ENCODE results near the gene LMBR1L. TPM values are rescaled to one million over a fixed set of nuclear protein-coding genes. Genes with fewer than 3 reads are reported as not detected.
A peak's percentile ranks its signal among the peaks of the same experiment; 100 is the strongest.

LMBR1L gene
- total and polyA plus RNA-seq, 8 donors: 12.9 to 76.5 (median 22.7) TPM

DNA sequence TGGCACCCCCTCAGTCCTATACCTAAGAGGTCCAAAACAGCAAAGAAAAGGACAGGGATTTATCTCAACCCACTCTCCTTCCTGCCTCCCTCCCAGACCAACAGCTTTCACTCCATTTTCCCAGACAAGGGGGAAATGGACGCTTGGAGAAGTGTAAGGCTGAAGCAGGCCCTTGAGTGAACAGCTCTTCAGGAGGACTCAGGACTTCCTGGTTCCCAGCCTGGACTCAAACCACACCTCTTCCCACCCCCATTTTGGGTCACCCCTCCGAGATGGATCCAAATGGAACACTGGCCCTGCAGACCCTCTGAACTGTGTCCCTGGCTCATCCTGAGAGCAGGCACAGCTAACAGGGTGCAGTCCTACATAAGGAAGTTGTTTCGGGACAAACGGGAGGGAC lies 52.8 kb downstream of the LMBR1L start:
- ATAC-seq: no peak
- 0 to 4% methylated on average over 4 of the region's 4 CpGs for WGBS, 2 donors

DNA sequence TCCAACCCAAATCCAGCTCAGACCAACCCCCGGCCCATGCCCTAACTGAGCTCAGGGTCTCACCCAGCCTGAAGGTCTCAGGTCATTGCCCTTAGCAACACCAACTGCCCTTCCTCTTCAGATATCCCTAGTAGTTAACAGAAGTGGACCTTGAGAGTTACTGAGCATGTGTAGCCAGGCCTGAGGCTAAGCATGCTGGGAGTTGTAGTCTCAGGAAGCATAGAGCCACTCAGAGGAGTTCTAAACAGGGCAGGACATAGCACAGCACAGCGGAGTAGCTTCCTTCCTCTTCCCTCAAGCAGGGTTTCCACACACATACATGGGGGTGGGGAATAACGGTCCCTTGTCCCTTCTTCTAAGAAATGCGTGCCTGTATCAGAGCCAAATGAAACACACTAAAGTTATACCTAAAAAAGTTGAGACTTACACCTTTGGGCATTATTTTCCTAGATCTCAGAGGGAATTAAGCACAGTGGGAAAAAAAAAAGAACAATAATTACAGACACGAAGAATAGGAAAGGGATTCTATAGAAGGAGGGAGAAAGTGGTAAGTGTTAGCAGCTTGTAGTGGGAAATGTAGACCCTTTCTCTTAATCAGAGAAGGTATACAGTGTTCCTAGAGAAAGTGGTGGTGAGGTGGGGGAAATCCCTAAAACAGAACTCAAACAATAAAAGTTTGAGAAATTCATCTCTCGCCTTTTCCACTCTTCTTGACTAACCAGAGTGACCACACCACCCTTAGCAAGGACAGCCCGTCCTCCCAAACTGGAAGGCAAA lies 54.5 kb downstream of the LMBR1L start:
- 45 to 52% methylated on average over 7 of the region's 7 CpGs for WGBS, 2 donors
- ATAC-seq (peak; percentile 25 to 54 (median 50)), DNase-seq (peak in 4 of 6 donors; percentile 21 to 61 (median 52)), FAIRE-seq (no peak)
- peaks cover 9 to 35% (median 29%) of the 10 kb centered on the region in 3 donors for H3K4me1 ChIP-seq
- no peaks in the 10 kb centered on the region for H3K9me3 ChIP-seq
- peaks cover 2 to 28% (median 12%) of the 10 kb centered on the region in 3 donors for H3K36me3 ChIP-seq
- TF ChIP-seq, protein P1, sequence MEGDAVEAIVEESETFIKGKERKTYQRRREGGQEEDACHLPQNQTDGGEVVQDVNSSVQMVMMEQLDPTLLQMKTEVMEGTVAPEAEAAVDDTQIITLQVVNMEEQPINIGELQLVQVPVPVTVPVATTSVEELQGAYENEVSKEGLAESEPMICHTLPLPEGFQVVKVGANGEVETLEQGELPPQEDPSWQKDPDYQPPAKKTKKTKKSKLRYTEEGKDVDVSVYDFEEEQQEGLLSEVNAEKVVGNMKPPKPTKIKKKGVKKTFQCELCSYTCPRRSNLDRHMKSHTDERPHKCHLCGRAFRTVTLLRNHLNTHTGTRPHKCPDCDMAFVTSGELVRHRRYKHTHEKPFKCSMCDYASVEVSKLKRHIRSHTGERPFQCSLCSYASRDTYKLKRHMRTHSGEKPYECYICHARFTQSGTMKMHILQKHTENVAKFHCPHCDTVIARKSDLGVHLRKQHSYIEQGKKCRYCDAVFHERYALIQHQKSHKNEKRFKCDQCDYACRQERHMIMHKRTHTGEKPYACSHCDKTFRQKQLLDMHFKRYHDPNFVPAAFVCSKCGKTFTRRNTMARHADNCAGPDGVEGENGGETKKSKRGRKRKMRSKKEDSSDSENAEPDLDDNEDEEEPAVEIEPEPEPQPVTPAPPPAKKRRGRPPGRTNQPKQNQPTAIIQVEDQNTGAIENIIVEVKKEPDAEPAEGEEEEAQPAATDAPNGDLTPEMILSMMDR (IDR thresholded peaks at IDR 0.05): no peak
- no peak overlapping the region for H3K27ac ChIP-seq
- H3K4me3 ChIP-seq: peak overlapping the region in 1 of 4 donors; percentile 95
- no peaks in the 10 kb centered on the region for H3K27me3 ChIP-seq
- intact Hi-C loops (cut with DNase I): no loop called here

More for the DNA sequence above, 52.8 kb downstream of the LMBR1L start:
- no peaks in the 10 kb centered on the region for H3K9me3 ChIP-seq
- H3K27me3 ChIP-seq: no peaks in the 10 kb centered on the region
- H3K4me1 ChIP-seq: peaks cover 9 to 35% (median 29%) of the 10 kb centered on the region in 3 donors
- DNase-seq: peak in 1 of 6 donors; percentile 46
- H3K27ac ChIP-seq: no peak overlapping the region
- H3K4me3 ChIP-seq: peak overlapping the region; percentile 93 to 99 (median 95)
- TF ChIP-seq, protein P1 (IDR thresholded peaks at IDR 0.05): no peak
- H3K36me3 ChIP-seq: peaks cover 0 to 11% (median 6%) of the 10 kb centered on the region in 3 donors
- FAIRE-seq: no peak
- intact Hi-C loops (cut with DNase I): no loop called here

GRCh38 chr12:49055092-49055491 lies 55.6 kb downstream of the LMBR1L start:
- H3K27ac ChIP-seq: no peak overlapping the region
- no peak for ATAC-seq
- WGBS, 2 donors: 18 to 27% methylated on average over 4 of the region's 4 CpGs

DNA sequence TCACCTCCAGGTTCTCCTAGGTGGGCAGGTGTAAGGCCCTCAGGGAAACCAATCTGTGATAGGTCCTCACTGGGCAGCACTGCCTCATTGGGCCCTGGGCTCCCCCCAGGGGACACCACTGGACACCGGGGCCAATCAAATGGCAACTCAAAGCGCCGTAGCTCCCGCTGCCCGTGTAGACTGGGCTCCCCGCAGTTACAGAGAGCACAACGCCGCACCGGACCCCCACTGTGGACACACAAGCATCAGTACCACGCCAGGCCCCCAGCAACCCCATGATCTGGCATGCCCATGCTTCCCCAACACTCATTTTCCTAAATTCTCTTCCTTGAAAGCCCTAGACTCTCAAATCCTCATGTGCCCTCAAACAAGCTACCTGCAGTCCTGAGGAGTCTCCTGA lies 56.1 kb downstream of the LMBR1L start:
- ATAC-seq (no peak), FAIRE-seq (no peak), DNase-seq (peak in 1 of 6 donors; percentile 39)
- H3K9me3 ChIP-seq: no peaks in the 10 kb centered on the region
- H3K4me1 ChIP-seq: peaks cover 9 to 35% (median 29%) of the 10 kb centered on the region in 3 donors
- intact Hi-C loops (cut with DNase I): no loop called here
- no peak overlapping the region for H3K27ac ChIP-seq
- WGBS, 2 donors: 91 to 92% methylated on average over 10 of the region's 10 CpGs
- TF ChIP-seq, protein P1 (IDR thresholded peaks at IDR 0.05): no peak
- no peak overlapping the region for H3K4me3 ChIP-seq
- peaks cover 9 to 44% (median 21%) of the 10 kb centered on the region in 3 donors for H3K36me3 ChIP-seq
- no peaks in the 10 kb centered on the region for H3K27me3 ChIP-seq

More at GRCh38 chr12:49055092-49055491, 55.6 kb downstream of the LMBR1L start:
- Histone ChIP-seq H3K4me1 (peaks cover 9 to 35% (median 29%) of the 10 kb centered on the region in 3 donors), H3K9me3 (no peaks in the 10 kb centered on the region), H3K4me3 (no peak overlapping the region), H3K27me3 (no peaks in the 10 kb centered on the region), H3K36me3 (peaks cover 9 to 38% (median 20%) of the 10 kb centered on the region in 3 donors)
- TF ChIP-seq, protein P1 (IDR thresholded peaks at IDR 0.05): no peak
- FAIRE-seq (no peak), DNase-seq (peak in 1 of 6 donors; percentile 14)
- intact Hi-C loops (cut with DNase I): no loop called here

DNA sequence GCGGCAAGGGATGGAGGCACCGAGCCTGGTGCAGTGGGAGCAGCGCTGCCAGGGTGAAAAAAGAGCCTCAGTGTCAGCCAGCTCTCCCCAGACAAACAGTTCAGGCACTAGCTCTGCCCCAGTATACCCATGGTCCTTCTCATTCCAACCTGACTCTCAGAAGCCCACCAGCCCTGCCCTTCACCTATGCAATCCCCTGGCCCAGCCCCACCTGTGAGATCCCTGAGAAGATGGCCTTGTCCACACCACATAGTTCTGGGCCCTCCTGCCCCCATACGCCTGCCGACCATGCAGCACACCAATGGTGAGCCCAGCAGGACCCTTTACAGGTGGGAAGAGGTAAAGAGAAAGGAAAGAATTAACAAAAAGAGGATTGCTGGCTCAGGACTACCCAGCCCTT lies 56.6 kb downstream of the LMBR1L start:
- FAIRE-seq (no peak), ATAC-seq (no peak), DNase-seq (no peak)
- Histone ChIP-seq H3K4me3 (no peak overlapping the region), H3K27ac (no peak overlapping the region), H3K27me3 (no peaks in the 10 kb centered on the region), H3K9me3 (no peaks in the 10 kb centered on the region), H3K36me3 (peaks cover 9 to 46% (median 25%) of the 10 kb centered on the region in 3 donors), H3K4me1 (peaks cover 9 to 35% (median 29%) of the 10 kb centered on the region in 3 donors)
- 90 to 91% methylated on average over 5 of the region's 5 CpGs for WGBS, 2 donors
- intact Hi-C loops (cut with DNase I): no loop called here
- TF ChIP-seq, protein P1 (IDR thresholded peaks at IDR 0.05): no peak
